Activated CD4-positive, CD25-positive, alpha-beta regulatory T cell treated with anti-CD3 and anti-CD28 coated beads, Interleukin-2, amount 50 U/mL, for 24 hours (primary cell): Measurements from ENCODE around the gene ABCG4.
"Not testable (repeated sequence)": the region's sequence is repeated elsewhere in the genome, so short reads cannot be mapped to it uniquely, and the experiment has no call there.

Experiments used
- ATAC-seq, 2 donors: fragments of 150-1000 bp; cut with Tn5 transposase; one replicate each; pipeline ENCODE4 v1.10.0; 2021; ENCODE audit warnings: mild to moderate bottlenecking in 1 of 2, moderate library complexity in 1 of 2

ABCG4 gene

DNA sequence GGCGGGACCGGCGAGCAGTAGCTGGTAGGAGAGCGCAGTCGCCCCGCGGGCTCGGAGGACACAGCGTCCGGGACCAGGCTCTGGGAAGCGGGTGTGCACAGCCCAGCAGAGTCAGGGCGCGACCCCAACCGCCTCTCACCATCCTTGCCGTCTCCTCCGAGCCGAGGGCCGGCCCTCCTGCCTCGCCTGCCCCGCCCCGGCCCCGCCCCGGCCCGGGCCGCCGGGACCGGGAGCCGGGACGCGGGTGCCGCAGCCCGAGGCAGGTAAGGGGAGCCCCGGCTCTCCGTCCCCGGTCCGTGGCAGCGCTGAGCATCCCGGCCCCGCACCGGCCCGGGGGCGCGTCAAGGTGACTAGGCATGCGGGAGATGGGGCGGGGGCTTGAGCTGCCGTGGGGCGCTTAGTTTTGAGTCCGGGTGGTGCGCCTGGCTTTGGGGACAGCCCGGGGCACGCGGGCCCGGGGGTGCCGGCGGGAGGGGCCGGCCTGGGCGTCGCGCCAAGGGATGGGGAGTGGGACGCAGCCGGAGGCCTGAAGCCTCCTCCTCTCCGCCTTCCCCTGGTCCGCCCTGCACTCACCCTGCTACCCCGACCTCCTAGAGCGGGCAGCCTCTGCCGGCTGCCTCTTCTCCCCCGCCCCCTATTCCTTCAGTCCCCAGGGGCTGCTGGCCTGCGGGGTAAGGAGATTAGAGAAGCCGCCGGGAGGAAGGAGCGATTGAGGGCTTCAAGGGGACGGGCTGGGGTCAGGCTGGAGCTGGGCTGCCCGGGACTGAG lies at the start of gene ABCG4:
ABCG4 (plus strand) TSS at position 35 of the 768 bp plus-strand sequence. CDS start 914 bp downstream, outside the sequence.
- ATAC-seq, result peak; percentile 44 to 57

DNA sequence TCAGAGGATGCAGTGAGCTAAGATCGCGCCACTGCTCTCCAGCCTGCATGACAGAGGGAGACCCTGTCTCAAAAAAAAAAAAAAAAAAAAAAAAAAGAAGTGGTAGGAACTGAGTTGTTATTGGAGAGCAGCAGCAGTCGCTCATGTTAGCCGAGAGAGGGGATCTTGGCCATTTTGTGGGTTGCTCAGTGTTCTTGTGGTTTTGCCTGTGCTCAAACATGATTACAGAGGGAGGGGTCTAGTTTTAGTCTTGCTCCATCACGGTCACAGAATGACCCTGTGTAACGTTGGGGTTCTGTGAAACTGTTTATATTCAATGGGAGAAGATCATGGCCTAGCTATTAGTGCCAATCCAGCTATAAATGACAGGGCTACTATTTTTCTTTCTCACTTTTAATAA lies 49.1 kb upstream of the ABCG4 start:
- ATAC-seq, result no peak

DNA sequence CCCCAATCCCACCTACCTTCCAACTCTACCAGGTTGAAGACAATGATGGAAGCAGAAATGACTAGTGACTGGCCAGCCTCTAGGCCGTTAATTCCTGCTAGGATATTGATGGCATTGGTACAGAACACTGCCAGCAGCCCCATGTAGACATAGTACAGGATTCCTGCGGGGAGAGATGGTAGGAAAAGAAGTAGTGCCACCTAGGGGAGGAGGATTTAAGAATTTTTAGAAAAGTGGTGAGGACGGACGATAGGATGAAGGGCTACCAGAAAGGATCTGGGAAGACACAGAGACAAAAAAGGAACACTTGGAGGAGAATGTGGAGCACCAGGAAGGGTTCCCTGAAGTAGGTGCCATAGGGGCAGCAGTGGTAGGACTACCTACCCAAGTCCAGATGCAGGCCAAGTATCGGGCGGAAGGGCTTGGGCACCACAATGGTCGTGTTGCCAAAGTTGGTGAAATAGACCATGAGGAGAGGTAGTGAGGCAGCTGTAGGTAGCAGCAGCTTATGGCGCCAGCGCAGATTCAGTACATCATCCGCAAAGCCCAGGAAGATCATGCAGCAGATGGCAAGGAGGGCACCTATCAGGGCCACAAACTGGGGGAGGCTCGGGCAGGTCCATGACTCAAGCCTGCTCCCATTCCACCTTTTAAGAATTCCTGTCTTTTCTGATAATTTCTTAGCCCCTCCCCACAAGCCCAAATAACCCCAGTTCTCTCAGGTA lies 48.4 kb upstream of the ABCG4 start:
- no peak for ATAC-seq

DNA sequence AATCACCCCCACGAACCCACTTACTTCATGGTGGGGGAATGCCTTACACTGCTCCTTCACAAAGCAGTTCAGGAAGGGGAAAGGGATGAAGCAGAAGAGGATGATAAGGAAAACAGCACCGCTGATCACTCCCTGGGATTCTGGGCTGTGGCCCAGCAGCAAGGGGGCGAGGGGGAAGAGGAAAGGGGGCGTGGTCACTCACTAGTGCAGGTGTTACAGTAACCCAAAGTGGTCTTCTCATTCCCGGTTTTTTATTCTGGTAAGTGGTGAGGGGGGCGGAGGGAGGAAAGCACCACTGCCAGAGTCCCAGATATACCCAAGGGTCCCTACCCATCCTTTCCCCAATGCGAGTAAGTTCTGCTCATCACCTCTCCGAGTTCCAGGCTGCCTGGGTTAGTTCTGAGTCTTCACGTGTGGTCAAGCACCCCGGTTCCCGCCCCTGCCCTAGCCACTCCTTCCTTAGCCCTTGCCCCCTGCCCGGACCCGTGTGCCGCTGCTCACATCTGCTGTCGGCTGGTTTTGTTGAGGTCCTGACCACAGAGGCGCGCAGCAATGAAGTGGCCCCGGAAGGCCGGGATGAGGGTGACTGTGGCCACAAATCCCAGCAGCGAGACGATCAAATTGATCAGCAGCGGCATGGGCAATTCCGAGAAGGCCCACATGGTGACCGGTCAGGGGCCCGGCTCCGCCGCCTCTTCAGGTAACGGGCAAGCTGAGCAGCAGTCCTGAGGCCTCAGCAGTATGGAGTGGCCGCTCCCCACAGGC lies 47.7 kb upstream of the ABCG4 start:
- peak; percentile 9 to 12 for ATAC-seq

DNA sequence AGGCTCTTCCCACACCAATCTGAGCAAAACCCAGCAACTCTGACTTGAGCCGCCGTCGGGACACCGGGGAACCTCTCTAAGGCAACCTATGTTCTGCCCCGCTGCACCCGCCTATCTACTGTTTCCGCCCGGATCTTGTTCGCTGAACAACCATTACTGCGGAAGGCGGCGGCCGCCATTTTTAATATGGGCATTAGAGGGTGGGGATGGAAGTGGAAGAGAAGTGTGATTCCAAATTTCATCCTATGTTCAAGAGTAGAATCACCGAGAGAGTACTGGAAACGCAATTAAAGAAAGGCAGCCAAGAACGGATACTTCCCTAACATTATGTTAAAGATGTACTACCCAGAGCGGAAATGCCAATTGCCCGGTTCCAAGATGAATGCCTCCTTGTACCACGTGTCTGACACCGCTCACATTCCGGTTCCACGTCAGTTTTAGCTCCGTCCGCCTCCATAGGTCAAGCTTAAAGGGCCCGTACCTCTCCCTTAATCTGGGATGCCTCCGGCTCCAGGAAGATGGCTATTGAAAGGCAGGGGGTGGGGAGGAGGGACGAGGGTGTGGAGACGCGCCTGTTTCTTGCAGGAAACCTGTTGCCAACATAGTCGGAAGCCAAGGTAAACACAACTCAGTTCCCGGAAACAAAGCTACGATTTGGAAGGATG lies 47.0 kb upstream of the ABCG4 start, which contains the start of gene DPAGT1:
DPAGT1 (minus strand) TSS at position 95 of the 665 bp plus-strand sequence. CDS start 198 bp downstream, outside the sequence.
- peak; percentile 88 to 90 for ATAC-seq

DNA sequence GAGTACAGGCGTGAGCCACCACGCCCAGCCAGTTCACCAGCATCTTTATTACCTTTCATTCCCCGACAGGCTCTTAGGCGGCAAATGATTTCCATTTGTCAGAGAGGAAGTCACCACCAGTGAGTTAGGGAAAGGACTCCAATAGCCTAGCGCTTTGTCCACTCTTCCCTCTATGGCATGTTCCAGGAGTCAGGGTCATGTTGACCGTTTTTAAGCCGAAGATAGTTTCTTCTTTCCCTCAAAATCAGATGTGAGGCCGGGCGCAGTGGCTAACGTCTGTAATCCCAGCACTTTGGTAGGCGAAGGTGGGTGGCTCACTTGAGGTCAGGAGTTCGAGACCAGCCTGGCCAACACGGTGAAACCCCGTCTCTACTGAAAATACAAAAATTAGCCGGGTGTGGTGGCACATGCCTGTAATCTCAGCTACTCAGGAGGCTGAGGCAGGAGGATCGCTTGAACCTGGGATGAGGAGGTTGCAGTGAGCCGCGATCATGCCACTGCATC lies 45.6 kb upstream of the ABCG4 start:
- not testable (repeated sequence) for ATAC-seq

DNA sequence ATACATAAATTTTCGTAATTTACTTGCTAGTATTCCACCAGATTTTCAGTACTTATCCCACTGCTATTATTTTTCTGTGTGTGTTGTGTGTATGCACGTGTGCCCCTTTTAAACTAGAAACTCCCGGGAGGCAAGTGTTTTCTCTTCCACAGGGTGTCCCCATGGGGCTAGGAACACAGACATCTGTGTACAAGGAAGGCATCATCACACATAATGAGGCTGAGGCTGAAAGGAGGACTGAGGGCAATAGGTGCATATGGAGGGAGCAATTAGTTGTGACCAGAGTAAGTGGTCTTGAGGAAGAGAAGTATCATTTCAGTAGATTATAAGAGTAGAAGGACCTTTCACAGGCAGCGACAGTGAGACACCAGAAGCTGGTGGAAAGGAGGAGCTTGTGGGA lies 45.1 kb upstream of the ABCG4 start:
- ATAC-seq, result no peak

DNA sequence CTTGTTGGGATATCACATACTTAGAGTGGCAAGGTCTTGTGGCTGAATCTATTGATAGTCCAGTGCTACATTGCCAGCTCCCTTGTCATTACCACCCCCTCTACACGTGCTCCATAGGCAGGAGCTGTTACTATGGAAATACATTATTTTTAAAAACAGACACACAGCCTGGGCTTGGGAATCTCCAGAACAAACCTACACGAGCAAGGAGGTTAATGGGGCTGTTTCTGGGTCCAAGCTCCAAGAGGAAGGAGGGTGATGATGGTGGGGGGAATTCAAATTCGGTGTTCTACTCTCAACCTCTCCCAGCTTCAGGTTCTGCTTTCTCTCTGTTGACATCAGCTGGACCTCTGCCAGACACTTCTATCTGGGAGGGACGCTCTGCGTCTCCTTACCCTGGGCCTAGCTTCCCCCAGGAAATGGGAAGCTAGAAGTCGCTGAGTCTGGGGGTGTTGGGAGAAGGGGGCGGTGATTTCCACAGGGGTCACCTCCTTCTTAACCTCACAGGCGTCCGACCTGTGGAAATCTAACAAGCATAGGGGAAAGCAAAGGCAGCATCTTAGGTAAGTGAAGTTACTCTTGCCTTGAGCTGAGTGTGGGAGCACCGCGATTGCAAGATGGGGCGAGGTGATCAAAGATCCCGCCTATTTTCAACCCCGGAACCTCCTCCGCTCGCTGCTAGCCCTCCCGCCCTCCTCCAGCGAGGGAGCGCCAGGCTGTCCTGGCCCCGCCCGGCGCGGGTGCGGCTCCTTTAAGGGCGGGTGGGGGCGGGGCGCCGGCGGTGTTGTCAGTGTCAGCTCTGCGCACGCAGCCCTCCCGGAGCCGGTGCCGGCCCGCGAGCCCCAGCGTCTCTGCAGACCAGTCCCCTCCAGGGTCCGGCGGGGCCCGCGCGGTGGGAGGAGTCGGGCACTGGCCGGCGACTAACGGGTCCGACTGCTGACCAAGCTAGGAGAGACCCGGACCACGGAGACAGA lies 42.0 kb upstream of the ABCG4 start, which contains the start of gene C2CD2L:
C2CD2L (plus strand) TSS at position 781 of the 974 bp plus-strand sequence. CDS start 398 bp downstream, outside the sequence.
- peak; percentile 93 to 94 for ATAC-seq

DNA sequence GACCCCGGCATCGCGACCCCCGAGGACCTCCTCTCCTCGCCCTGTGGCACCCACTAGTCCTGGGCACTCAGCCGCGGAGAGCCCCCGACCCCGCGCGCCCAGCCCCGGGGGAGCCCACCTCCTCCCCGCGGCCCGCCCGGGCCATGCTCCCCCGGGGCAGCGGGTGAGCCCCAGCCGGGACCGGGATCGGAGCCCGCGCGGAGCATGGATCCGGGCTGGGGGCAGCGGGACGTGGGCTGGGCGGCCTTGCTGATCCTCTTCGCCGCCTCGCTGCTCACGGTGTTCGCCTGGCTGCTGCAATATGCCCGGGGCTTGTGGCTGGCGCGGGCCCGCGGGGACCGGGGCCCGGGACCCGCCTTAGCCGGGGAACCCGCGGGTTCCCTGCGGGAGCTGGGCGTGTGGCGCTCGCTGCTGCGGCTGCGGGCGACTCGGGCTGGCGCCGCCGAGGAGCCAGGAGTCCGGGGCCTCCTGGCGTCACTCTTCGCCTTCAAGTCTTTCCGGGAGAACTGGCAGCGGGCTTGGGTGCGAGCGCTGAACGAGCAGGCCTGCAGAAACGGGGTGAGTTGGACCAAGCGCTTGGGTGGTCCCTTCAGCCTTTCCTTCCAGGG lies 41.2 kb upstream of the ABCG4 start:
- peak; percentile 12 to 14 for ATAC-seq

DNA sequence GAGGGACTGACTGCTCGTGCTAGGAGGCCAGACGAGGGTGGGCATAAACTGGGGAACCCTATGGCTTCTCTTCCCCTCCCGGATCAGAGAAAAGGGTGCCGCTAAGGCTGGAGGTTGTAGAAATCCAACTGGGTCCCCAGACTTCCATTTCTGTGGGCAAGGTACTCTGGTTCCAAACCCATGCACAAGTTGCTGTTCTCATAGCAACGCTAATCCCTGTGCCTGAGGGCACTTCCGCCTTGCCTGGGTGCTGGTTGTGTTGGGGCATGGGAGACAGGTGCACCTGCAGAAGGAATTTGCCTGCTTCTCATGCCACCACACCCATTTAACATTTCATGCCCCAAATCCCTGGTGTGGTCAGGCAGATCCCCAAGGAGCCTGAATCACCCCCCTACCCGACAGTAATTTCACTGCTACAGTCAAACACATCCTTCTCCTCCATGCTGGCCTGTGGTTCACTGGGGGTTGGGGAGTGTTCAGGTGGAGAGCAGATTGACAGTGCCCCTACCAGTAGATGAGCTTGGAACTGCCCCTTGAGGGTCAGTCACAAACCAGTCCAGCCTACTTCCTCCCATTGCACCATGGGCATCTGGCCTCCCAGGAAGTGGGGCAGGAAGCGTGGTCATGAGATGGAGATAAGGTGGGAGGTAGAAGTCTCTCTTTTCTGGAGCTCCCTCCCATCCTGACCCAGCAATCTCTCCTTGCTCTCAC lies 40.6 kb upstream of the ABCG4 start:
- no peak for ATAC-seq

DNA sequence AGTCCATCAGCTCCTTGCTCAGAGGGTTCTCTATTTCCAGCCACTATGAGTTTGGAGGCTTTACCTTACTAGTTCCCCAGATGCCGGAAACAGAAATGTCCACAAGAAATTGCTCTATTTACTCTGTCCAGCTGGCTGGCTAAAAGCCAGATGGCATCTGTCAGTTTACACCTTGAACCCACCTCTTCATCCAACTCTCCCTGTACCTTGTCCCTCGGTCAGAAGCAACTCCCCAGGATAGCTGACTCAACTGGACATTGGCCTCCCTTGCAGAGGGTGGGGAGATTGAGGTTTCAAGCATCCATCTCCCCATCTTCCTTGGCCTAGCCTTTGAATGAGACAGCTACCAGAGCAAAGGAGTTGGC lies 40.0 kb upstream of the ABCG4 start:
- no peak for ATAC-seq

DNA sequence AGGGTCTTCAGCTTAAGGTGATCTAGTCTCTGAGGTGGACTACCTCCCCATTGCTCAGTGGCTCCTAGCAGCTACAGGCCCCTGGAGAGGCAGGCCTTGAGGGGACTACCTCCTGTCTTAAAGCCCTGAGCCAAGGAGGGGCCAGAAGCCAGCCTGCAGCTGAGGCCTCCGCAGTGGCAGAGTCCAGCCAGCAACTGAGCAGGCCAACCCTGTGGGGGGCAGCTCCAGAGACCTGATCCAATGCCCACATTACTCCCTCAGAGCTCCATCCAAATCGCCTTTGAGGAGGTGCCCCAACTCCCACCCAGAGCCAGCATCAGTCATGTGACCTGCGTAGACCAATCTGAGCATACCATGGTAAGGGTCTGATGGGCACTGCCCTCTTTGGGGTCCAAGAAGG lies 39.0 kb upstream of the ABCG4 start:
- ATAC-seq, result no peak

DNA sequence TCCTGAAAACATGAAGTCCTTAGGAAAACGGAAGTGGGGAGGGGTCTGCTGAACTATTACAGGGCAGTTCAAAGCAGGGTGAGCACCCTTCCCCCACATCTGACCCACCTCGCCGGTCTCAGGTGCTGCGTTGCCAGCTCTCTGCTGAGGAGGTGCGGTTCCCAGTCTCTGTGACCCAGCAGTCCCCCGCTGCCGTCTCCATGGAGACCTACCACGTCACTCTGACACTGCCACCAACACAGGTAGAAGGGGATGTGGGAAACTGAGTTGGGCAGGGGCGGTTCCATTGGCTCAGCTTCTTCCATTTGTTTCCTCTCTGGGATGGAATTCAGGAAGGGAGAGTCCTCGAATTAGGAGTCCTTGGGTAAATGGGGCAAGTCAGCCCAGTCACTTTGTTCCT lies 38.4 kb upstream of the ABCG4 start:
- ATAC-seq, result no peak

DNA sequence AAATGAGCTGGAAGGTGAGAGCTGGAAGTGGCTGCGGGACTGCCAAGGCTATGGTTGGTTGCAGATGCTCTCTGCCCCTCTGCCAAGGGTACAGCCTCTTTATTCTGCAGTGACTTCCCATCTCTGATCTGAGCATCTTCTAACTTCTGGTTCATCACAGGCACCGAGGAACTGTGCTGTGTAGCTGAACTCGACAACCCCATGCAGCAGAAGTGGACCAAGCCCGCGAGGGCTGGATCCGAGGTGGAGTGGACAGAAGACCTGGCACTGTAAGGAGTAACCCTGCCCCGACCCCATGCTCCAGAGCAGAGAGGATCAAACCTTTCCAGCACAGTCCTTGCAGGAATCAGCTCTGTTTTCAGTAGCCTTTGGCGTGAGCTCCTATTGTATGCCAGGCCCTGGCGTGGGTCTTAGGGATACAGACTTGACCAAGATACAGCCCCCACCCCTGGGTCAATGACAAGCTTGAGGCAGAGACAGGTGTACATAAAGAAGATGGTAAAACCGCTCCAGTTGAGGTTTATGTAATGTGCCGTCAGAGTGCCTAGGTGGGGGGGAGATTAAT lies 37.4 kb upstream of the ABCG4 start:
- no peak for ATAC-seq

DNA sequence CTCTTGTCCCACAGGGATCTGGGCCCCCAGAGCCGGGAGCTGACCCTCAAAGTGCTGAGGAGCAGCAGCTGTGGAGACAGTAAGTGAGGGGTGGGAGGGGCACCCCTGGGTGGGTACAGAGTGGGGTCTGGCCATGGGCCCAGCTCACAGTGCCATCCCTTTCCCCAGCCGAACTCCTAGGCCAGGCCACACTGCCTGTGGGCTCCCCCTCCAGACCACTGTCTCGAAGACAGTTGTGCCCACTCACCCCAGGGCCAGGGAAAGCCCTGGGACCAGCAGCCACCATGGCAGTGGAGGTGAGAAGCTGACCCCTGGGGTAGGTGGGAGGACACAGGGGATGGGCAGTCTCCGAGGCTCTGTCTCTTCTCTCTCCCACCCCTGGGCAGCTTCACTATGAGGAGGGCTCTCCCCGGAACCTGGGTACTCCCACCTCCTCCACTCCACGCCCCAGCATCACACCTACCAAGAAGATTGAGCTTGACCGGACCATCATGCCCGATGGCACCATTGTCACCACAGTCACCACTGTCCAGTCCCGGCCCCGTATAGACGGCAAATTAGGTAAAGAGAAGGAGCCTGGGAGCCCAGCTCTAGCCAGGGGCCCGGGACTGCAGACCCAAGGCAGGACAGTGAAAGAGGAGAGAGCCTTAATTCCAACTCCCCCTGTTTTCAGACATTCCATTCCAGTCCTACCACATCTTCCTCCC lies 36.4 kb upstream of the ABCG4 start:
- no peak for ATAC-seq

DNA sequence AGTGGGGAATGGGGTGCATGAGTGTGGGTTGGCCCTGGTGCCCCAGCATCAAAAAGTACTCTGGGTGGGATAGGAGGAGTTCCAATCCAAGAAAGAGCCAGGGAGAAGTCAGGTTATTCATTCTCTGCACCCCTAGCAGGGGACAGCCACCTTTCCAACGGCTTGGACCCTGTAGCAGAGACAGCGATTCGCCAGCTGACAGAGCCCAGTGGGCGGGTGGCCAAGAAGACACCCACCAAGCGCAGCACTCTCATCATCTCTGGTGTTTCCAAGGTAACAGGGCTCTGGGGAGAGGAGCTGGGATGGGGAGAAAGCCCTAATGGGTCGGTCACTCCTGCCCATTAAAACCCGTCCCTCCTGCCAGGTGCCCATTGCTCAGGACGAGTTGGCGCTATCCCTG lies 35.1 kb upstream of the ABCG4 start:
- no peak for ATAC-seq

DNA sequence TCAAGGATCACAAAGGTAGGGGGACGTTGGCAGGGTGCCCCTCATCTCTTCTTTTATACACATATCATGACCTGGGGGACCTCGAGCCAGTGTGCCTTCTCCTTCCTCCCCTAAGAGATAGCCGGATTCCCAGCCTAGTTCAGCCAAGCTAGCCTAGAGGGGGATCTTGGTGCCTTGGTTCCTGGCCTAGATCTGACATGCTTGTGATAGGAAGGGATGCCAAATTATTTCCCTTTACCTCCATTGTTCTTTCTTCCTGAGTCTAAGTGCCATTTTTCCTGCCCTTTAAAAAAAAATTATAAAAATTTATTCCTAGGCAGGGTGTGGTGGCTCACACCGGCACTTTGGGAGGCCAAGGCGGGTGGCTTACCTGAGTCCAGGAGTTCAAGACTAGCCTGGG lies 34.5 kb upstream of the ABCG4 start:
- no peak for ATAC-seq

DNA sequence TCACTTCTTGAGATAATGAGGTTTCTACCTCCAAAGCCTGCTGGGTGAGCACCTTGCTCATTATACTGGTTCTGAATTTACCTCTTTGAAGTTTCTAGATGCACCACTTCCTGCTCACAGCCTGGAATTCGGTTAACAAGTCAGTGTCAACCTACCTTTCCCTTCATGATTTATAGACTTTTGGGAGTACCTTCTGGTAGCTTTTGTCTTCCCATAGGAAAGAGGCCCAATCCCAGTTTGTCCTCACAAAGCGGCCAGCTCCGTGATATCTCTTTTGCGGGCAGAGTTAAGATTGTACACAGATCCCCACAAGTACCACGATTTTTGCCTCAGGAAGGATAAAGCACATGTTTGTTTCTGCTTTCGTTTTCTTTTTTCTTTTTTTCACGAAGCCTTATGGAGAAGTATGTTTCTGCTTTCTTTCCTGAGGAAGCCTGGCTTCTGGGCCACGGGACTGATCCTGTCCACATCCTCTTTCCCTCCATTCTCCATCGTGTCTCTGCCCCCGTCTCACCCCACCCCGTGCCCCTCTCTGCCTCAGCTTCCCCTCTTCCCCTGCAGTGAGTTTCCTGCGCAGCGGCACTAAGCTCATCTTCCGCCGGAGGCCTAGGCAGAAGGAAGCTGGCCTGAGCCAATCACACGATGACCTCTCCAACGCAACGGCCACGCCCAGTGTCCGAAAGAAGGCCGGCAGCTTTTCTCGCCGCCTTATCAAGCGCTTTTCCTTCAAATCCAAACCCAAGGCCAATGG lies 33.2 kb upstream of the ABCG4 start:
- no peak for ATAC-seq
